PC-9 (cell line): ENCODE results near the gene CGB8. TPM values are rescaled to one million over a fixed set of nuclear protein-coding genes. Genes with fewer than 3 reads are reported as not detected.
A peak's percentile ranks its signal among the peaks of the same experiment; 100 is the strongest.

ENCODE experiments used
- BruUV-seq: library from RNA; stranded (reverse); fragments of 400-500 nt; replicated peaks from 2 replicates; lab custom pipeline; 2021; lab: Mats Ljungman, UMichigan
- CTCF ChIA-PET: fragments of 300-600 bp; sonication (Branson Sonifier 250); formaldehyde crosslinking; loops from one replicate; lab custom pipeline; 2022; ENCODE audit warnings: antibody characterized with exemption; lab: Charles Lee
- POLR2A ChIA-PET: fragments of 300-600 bp; sonication (Branson Sonifier 250); formaldehyde crosslinking; loops from one replicate; lab custom pipeline; 2022; ENCODE audit warnings: antibody characterized with exemption; ENCODE audit not compliant: unreplicated experiment; lab: Charles Lee
- DNase-seq, 2 experiments: peaks; one replicate each; pipeline versions ENCODE4 v3.0.0 to v3.0.0-alpha.2; 2015 to 2022; ENCODE audit warnings: mixed read lengths in 1 of 2
- H2AFZ ChIP-seq: fragments of 200-600 bp; sonication (generic); 2 replicates; pipeline ENCODE4 v1.8.1; 2017; ENCODE audit warnings: antibody characterized with exemption
- H3F3A ChIP-seq: fragments of 200-600 bp; sonication (generic); 2 replicates; pipeline ENCODE4 v1.8.1; 2017; ENCODE audit warnings: antibody characterized with exemption, mild to moderate bottlenecking, low read depth; ENCODE audit not compliant: insufficient read depth
- H3K27ac ChIP-seq: fragments of 200-600 bp; sonication (generic); 2 replicates; pipeline ENCODE4 v1.6.1; 2016; ENCODE audit warnings: mixed run types
- H3K27me3 ChIP-seq: fragments of 200-600 bp; sonication (generic); 2 replicates; pipeline ENCODE4 v1.6.1; 2016; ENCODE audit warnings: low read depth, mixed run types; ENCODE audit not compliant: insufficient read depth
- H3K36me3 ChIP-seq: fragments of 200-600 bp; sonication (generic); 2 replicates; pipeline ENCODE4 v1.6.1; 2016; ENCODE audit warnings: low read depth, mixed run types
- H3K4me1 ChIP-seq: fragments of 200-600 bp; sonication (generic); replicated peaks from 2 replicates; pipeline ENCODE4 v1.6.1; 2016; ENCODE audit warnings: mixed run types; ENCODE audit not compliant: insufficient read depth
- H3K4me2 ChIP-seq: fragments of 200-600 bp; sonication (generic); 2 replicates; pipeline ENCODE4 v1.6.1; 2017; ENCODE audit warnings: mixed run types
- H3K4me3 ChIP-seq: fragments of 200-600 bp; sonication (generic); 2 replicates; pipeline ENCODE4 v1.6.1; 2016; ENCODE audit warnings: mixed run types
- H3K79me2 ChIP-seq: fragments of 200-600 bp; sonication (generic); 2 replicates; pipeline ENCODE4 v1.6.1; 2017; ENCODE audit warnings: low read depth, mixed run types
- H3K9me2 ChIP-seq: fragments of 200-600 bp; sonication (generic); 2 replicates; pipeline ENCODE4 v1.8.1; 2017; ENCODE audit warnings: mild to moderate bottlenecking; ENCODE audit not compliant: insufficient read depth
- H3K9me3 ChIP-seq: fragments of 200-600 bp; sonication (generic); 2 replicates; pipeline ENCODE4 v1.8.1; 2016; ENCODE audit warnings: low read depth; ENCODE audit not compliant: insufficient read depth
- H4K20me1 ChIP-seq: fragments of 200-600 bp; sonication (generic); 2 replicates; pipeline ENCODE4 v1.8.1; 2017; ENCODE audit not compliant: insufficient read depth
- EZH2 ChIP-seq: fragments of 200-600 bp; sonication (generic); IDR thresholded peaks from 2 replicates; pipeline ENCODE4 v1.8.0; 2017; ENCODE audit warnings: antibody characterized with exemption, low read depth
- intact Hi-C: fragments of 100-400 bp; cut with micrococcal nuclease; formaldehyde crosslinking; loops from one replicate; pipeline ENCODE4 v1.10.0; 2022; ENCODE audit not compliant: unreplicated experiment
- total RNA-seq: library from RNA; stranded (reverse); gene quantifications from 2 replicates; pipeline ENCODE4 v1.2.3, GENCODE V29; 2021
- TF ChIP-seq, protein P1 (sequence below): fragments of 200-600 bp; sonication (generic); conservative IDR thresholded peaks from 2 replicates; pipeline ENCODE4 v1.6.1; 2017; ENCODE audit warnings: mixed run types, antibody characterized with exemption, mild to moderate bottlenecking, moderate library complexity

CGB8 gene
- total RNA-seq, 1 experiment from 2014 or later, result 1.0 TPM

DNA sequence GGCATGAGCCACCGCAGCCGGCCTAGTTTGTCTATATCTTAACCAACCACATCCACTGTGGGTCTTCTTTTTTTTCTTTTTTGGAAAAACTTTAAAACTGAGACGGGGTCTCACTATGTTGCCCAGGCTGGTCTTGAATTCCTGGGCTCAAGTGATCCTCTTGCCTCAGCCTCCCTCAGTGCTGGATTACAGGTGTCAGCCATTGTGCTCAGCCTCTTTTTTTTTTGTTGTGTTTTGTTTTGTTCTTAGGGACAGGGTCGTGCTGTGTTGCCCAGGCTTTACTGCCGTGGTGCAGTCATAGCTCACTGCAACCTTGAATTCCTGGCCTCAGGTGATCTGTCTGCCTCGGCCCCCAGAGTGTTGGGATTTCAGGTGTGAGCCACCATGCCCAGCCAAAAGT, 43.8 kb upstream of the CGB8 start:
- ChIA-PET CTCF (no interaction called here), POLR2A (no interaction called here)
- H3K9me3 ChIP-seq, result no peaks in the 10 kb centered on the region
- H3K27ac ChIP-seq, result no peak overlapping the region
- H3K27me3 ChIP-seq, result no peaks in the 10 kb centered on the region
- peaks cover 79% of the 10 kb centered on the region for H3K79me2 ChIP-seq
- H3K4me2 ChIP-seq, result no peak overlapping the region
- peaks cover under 1% of the 10 kb centered on the region for H3K4me1 ChIP-seq
- no peaks in the 10 kb centered on the region for H3K9me2 ChIP-seq
- no peak for DNase-seq
- H4K20me1 ChIP-seq, result peaks cover 100% of the 10 kb centered on the region
- no TSS peak for BruUV-seq
- no peak overlapping the region for H3K4me3 ChIP-seq
- intact Hi-C loops, result no loop called here
- TF ChIP-seq, protein P1, sequence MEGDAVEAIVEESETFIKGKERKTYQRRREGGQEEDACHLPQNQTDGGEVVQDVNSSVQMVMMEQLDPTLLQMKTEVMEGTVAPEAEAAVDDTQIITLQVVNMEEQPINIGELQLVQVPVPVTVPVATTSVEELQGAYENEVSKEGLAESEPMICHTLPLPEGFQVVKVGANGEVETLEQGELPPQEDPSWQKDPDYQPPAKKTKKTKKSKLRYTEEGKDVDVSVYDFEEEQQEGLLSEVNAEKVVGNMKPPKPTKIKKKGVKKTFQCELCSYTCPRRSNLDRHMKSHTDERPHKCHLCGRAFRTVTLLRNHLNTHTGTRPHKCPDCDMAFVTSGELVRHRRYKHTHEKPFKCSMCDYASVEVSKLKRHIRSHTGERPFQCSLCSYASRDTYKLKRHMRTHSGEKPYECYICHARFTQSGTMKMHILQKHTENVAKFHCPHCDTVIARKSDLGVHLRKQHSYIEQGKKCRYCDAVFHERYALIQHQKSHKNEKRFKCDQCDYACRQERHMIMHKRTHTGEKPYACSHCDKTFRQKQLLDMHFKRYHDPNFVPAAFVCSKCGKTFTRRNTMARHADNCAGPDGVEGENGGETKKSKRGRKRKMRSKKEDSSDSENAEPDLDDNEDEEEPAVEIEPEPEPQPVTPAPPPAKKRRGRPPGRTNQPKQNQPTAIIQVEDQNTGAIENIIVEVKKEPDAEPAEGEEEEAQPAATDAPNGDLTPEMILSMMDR, result no peak
- no peak for TF ChIP-seq EZH2
- peaks cover 78% of the 10 kb centered on the region for H3F3A ChIP-seq
- no peak overlapping the region for H2AFZ ChIP-seq
- H3K36me3 ChIP-seq, result peaks cover 66% of the 10 kb centered on the region

DNA sequence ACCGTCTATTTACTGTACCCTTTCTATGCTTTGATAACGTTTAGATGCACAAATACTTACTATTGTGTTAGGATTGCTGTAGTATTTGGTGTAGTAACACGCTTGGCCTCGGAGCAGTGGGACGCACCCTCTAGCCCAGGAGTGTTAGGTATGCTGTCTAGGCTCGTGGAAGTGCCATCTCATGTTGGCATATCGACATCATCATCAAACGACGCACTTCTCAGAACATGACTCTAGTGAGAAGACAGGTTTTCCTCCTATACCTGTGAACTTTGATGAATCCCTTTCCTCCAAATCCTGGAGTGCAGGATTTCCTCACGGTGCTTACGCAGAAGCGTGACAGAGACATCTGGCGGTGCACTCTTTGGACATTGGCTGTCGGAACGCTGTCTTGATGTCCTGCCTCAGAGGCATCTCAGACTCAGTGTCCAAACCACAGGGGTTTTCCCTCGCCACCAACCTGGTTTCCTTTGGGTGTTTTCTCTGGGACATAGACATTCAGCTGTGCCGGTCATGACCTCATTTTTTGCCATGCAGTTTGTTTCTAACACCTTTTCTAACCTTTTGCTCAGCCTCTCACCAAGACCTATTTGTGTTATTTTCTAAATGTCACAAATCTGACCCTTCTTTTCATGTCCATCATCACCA, 42.6 kb upstream of the CGB8 start:
- Histone ChIP-seq H3K9me2 (no peaks in the 10 kb centered on the region), H3K79me2 (peaks cover 88% of the 10 kb centered on the region), H3K27ac (no peak overlapping the region), H3F3A (peaks cover 72% of the 10 kb centered on the region), H3K36me3 (peaks cover 69% of the 10 kb centered on the region), H3K4me3 (no peak overlapping the region), H3K9me3 (no peaks in the 10 kb centered on the region), H2AFZ (no peak overlapping the region), H4K20me1 (peaks cover 100% of the 10 kb centered on the region), H3K4me2 (no peak overlapping the region), H3K4me1 (peaks cover 13% of the 10 kb centered on the region), H3K27me3 (no peaks in the 10 kb centered on the region)
- CTCF ChIA-PET, result interaction anchor here (0.7 kb wide), 1 partner anchor 9 kb away, joined by 12 read pairs; no protein-coding TSS in a partner anchor
- no TSS peak for BruUV-seq
- POLR2A ChIA-PET, result no interaction called here
- no peak for TF ChIP-seq EZH2
- TF ChIP-seq, protein P1, result no peak
- DNase-seq, result no peak
- intact Hi-C loops, result no loop called here

DNA sequence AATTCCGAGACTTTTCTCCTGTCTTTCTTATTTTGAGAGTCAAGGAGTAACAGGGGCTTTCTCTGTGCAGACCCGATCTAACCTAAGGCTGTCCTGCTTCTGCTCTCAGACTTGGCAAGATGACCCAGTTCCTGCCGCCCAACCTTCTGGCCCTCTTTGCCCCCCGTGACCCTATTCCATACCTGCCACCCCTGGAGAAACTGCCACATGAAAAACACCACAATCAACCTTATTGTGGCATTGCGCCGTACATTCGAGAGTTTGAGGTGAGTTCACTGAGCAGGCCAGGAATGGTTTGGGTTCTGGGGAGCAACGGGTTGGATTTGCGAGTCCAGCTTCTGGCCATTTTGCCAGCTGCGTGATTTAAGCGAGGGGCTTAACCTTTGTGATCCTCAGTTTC, 37.4 kb upstream of the CGB8 start:
- peak overlapping the region; percentile 100 for H3K4me2 ChIP-seq
- intact Hi-C loops, result no loop called here
- no peak overlapping the region for H3K27ac ChIP-seq
- ChIA-PET POLR2A (interaction anchor here (0.6 kb wide), 1 partner anchor 87 kb away, joined by 7 read pairs; no protein-coding TSS in a partner anchor), CTCF (no interaction called here)
- H3K36me3 ChIP-seq, result peaks cover 34% of the 10 kb centered on the region
- TF ChIP-seq, protein P1, result no peak
- TF ChIP-seq EZH2, result no peak
- H2AFZ ChIP-seq, result no peak overlapping the region
- H3K79me2 ChIP-seq, result peaks cover 60% of the 10 kb centered on the region
- peaks cover 15% of the 10 kb centered on the region for H3K4me1 ChIP-seq
- H4K20me1 ChIP-seq, result peaks cover 57% of the 10 kb centered on the region
- H3K4me3 ChIP-seq, result peak overlapping the region; percentile 77
- H3K9me3 ChIP-seq, result no peaks in the 10 kb centered on the region
- peaks cover 24% of the 10 kb centered on the region; the same call in 1 of the 2 replicates for H3F3A ChIP-seq
- no peaks in the 10 kb centered on the region for H3K27me3 ChIP-seq
- BruUV-seq, result no TSS peak
- no peaks in the 10 kb centered on the region for H3K9me2 ChIP-seq
- no peak for DNase-seq
